Gastrocnemius medialis (tissue), 4 donors: ENCODE results near the gene SLC66A3.

Experiments
- CTCF ChIP-seq, 5 experiments: fragments of 450-650 bp in 3 of 5; fragments of 200-600 bp in 2 of 5; sonication (generic) in 2 of 5; IDR thresholded peaks in 4 of 5; conservative IDR thresholded peaks in 1 of 5; 1 replicate in 4 of 5; 2 replicates in 1 of 5; pipeline ENCODE4 v1.5.1; 2016 to 2019; ENCODE audit warnings: antibody characterized with exemption in 5 of 5, mild to moderate bottlenecking in 3 of 5, moderate library complexity in 3 of 5
- POLR2A ChIP-seq, 2 donors: fragments of 450-650 bp; IDR thresholded peaks; one replicate each; pipeline ENCODE4 v1.6.1; 2017; ENCODE audit warnings: antibody characterized with exemption in 2 of 2, mild to moderate bottlenecking in 2 of 2, moderate library complexity in 2 of 2

DNA sequence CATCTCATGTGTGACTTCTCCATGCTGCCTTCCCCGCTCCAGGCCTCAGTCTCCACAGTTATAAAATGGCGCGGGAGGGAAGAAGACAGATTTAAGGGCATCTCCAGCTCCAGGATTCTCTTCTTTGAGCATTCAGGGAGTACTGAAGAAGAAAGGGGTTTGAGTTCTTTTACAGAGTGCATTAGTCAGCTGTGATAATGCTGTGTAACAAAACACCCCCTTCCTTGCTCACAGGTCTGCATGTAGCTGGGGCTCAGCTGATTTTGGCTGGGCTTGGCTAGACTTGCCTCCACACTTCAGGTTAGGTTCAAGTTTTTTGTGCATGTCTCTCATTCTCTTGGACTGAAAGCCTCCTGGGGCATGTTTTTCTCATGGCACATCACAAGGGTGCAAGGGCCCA lies 8.0 kb upstream of the SLC66A3 start:
- TF ChIP-seq CTCF (IDR thresholded peaks at IDR 0.05 in 4 of 5, conservative IDR thresholded peaks at IDR 0.05 in 1 of 5) (no peak), POLR2A (IDR thresholded peaks at IDR 0.05) (no peak)
